Breast epithelium (tissue), 4 donors: ENCODE data around the gene ZNF79. TPM values are rescaled to one million over a fixed set of nuclear protein-coding genes. Genes with fewer than 3 reads are reported as not detected.
"Not testable (repeated sequence)": the region's sequence is repeated elsewhere in the genome, so short reads cannot be mapped to it uniquely, and the experiment has no call there.

Experiments
- DNase-seq, 2 donors: peaks; one replicate each; pipeline ENCODE4 v3.0.0-alpha.2; 2019; ENCODE audit warnings: low spot score in 2 of 2
- H3K27ac ChIP-seq, 2 donors: fragments of 200-600 bp; sonication (generic) in 1 of 2; one replicate each; pipeline ENCODE4 v1.5.1; 2016 to 2019; ENCODE audit warnings: mild to moderate bottlenecking in 1 of 2
- H3K27me3 ChIP-seq, 2 donors: fragments of 200-600 bp; sonication (generic) in 1 of 2; one replicate each; pipeline versions ENCODE4 v1.5.1 to v1.6.0; 2017 to 2019; ENCODE audit warnings: control low read depth in 1 of 2, mild to moderate bottlenecking in 1 of 2
- H3K36me3 ChIP-seq: fragments of 200-600 bp; one replicate; pipeline ENCODE4 v1.5.1; 2019
- H3K4me1 ChIP-seq, 2 donors: fragments of 200-600 bp; sonication (generic); one replicate each; pipeline ENCODE4 v1.5.1; 2016 to 2019; ENCODE audit warnings: control low read depth in 1 of 2
- H3K4me3 ChIP-seq, 3 donors: fragments of 200-600 bp; sonication (generic); 1 replicate in 2 of 3; 2 replicates in 1 of 3; pipeline ENCODE4 v1.5.1; 2016 to 2019; ENCODE audit warnings: mild to moderate bottlenecking in 3 of 3, moderate library complexity in 2 of 3
- H3K9me3 ChIP-seq, 2 donors: fragments of 200-600 bp; sonication (generic) in 1 of 2; one replicate each; pipeline ENCODE4 v1.5.1; 2016 to 2019; ENCODE audit warnings: control low read depth in 1 of 2
- POLR2A ChIP-seq: fragments of 450-650 bp; IDR thresholded peaks from one replicate; pipeline ENCODE4 v1.6.1; 2016; ENCODE audit warnings: antibody characterized with exemption, mild to moderate bottlenecking, moderate library complexity
- POLR2AphosphoS5 ChIP-seq, 3 donors: sonication (generic); formaldehyde crosslinking; IDR thresholded peaks; one replicate each; pipeline ENCODE4 v1.6.1; 2017; ENCODE audit warnings: antibody characterized with exemption in 3 of 3
- intact Hi-C: fragments of 100-400 bp; cut with DNase I; formaldehyde crosslinking; loops from one replicate; pipeline ENCODE4 v1.15.1; 2023; ENCODE audit warnings: low total_unique reads
- total RNA-seq, 3 donors: library from RNA; depleted of rRNA; stranded (reverse); fragments of >200 nt; gene quantifications; one replicate each; pipeline ENCODE4 v1.1.0, GENCODE V29; 2016
- TF ChIP-seq, protein P1 (sequence below), 3 donors: fragments of 450-650 bp; IDR thresholded peaks; one replicate each; pipeline ENCODE4 v1.5.1; 2016 to 2017; ENCODE audit warnings: antibody characterized with exemption in 3 of 3, mild to moderate bottlenecking in 3 of 3, moderate library complexity in 3 of 3

The ZNF79 gene
- total RNA-seq, 3 donors from 2014 or later = 7.7 to 16.7 (median 16.0) TPM

DNA sequence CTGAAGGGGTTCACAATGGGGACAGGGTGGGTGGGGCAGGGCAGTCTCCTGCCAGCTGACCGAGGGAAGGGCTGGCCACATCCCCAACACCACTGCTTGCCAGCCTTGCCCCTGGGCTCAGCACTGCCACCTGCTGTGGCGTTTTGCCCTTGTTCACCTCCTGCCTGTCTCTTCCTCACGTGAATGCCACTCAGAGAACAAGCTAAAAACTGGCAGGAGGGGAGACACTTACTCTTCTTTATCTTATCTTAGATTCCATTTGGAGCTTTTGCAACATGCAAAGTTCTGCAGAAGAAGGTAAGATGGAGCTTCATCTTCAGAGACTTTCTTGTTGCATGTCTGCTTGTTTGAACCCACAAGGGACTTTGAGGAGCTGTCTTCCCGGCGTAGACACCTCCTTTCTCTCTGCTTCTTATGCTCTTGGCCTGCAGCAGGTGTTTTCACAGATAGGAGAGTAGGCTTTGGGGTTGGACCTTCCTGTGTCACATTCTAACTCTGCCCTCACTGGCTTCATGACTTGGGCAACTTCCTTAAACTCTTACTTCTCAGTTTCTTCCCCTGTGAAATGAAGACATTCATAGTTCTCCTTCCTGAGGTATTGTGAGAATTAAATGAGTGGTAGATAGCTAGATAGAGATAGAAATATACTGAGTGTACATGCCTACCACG, 31.3 kb downstream of the ZNF79 start:
- no peak overlapping the region for H3K4me3 ChIP-seq
- H3K36me3 ChIP-seq = no peaks in the 10 kb centered on the region
- no peaks in the 10 kb centered on the region for H3K27me3 ChIP-seq
- DNase-seq = no peak
- intact Hi-C loops = loop anchor here (5.0 to 10.0 kb wide), 2 partner anchors 61 to 838 kb away; partner anchors contain the start of gene SLC2A8
- no peak overlapping the region for H3K27ac ChIP-seq
- H3K9me3 ChIP-seq = no peaks in the 10 kb centered on the region
- H3K4me1 ChIP-seq = peaks cover 0 to 5% of the 10 kb centered on the region in 2 donors
- TF ChIP-seq POLR2A (no peak), POLR2AphosphoS5 (IDR thresholded peaks at IDR 0.05) (no peak)
- TF ChIP-seq, protein P1, sequence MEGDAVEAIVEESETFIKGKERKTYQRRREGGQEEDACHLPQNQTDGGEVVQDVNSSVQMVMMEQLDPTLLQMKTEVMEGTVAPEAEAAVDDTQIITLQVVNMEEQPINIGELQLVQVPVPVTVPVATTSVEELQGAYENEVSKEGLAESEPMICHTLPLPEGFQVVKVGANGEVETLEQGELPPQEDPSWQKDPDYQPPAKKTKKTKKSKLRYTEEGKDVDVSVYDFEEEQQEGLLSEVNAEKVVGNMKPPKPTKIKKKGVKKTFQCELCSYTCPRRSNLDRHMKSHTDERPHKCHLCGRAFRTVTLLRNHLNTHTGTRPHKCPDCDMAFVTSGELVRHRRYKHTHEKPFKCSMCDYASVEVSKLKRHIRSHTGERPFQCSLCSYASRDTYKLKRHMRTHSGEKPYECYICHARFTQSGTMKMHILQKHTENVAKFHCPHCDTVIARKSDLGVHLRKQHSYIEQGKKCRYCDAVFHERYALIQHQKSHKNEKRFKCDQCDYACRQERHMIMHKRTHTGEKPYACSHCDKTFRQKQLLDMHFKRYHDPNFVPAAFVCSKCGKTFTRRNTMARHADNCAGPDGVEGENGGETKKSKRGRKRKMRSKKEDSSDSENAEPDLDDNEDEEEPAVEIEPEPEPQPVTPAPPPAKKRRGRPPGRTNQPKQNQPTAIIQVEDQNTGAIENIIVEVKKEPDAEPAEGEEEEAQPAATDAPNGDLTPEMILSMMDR (IDR thresholded peaks at IDR 0.05) = no peak

DNA sequence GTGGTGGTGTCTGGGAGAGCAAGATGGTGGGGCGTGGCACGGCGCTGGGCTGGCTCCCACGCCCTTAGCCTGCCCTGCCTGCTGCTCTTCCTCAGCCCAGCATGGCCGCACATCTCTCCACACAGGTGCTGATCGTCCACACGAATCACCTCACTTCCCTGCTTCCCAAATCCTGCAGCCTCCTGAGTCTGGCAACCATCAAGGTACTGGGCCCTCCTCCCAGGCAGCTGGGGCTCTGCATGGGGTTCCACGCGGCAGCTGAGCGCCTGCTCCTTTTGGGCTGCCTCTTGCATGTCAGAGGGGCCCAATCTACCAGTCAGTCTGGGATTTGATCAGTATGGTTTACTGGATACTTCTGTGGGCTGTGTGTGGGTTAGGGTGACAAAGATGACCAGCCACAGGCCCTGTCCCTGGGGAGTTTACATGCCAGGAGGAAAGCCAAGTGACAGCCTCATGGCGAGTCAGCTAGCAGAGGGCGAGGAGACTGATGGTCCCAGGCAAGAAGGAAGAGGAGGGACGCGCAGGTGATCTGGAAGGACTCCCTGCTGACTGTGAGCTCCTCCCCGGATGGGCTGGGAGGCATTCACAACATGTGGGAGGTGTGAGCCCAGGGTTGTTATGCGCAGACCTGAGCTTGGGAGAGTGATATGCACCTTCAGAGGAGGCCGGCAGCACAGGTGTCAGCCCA, 33.2 kb downstream of the ZNF79 start:
- TF ChIP-seq, protein P1 (IDR thresholded peaks at IDR 0.05) = no peak
- no peak for TF ChIP-seq POLR2AphosphoS5 (IDR thresholded peaks at IDR 0.05)
- no peak for TF ChIP-seq POLR2A
- intact Hi-C loops = loop anchor here (5.0 to 10.0 kb wide), 2 partner anchors 63 to 840 kb away; partner anchors contain the start of gene SLC2A8
- H3K36me3 ChIP-seq = peaks cover 7% of the 10 kb centered on the region
- peaks cover 0 to 5% of the 10 kb centered on the region in 2 donors for H3K4me1 ChIP-seq
- no peaks in the 10 kb centered on the region for H3K27me3 ChIP-seq
- no peak for DNase-seq
- H3K9me3 ChIP-seq = no peaks in the 10 kb centered on the region
- H3K4me3 ChIP-seq = no peak overlapping the region
- H3K27ac ChIP-seq = no peak overlapping the region

DNA sequence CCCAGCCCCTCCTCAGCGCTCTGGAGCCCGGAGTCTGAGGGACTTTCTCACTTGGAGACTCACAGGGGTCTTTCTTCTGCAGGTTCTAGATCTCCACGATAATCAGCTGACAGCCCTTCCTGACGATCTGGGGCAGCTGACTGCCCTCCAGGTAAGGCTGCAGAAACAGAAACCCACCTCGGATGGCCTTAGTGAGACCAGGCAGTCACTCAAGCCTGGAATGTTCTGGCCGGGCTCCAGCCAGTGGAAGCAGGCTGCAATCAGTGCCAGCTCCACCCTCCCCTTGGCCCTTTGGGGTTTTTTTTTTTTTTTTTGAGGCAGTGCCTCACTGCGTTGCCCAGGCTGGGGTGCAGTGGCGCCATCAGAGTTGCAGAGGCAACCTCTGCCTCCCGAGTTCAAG, 34.7 kb downstream of the ZNF79 start:
- no peak for TF ChIP-seq POLR2A
- no peak for TF ChIP-seq POLR2AphosphoS5 (IDR thresholded peaks at IDR 0.05)
- TF ChIP-seq, protein P1 (IDR thresholded peaks at IDR 0.05) = no peak
- Histone ChIP-seq H3K4me1 (no peaks in the 10 kb centered on the region), H3K9me3 (no peaks in the 10 kb centered on the region), H3K36me3 (peaks cover 7% of the 10 kb centered on the region), H3K4me3 (no peak overlapping the region), H3K27ac (no peak overlapping the region), H3K27me3 (no peaks in the 10 kb centered on the region)
- intact Hi-C loops = loop anchor here (5.0 to 10.0 kb wide), 2 partner anchors 64 to 842 kb away; partner anchors contain the start of gene SLC2A8
- no peak for DNase-seq

DNA sequence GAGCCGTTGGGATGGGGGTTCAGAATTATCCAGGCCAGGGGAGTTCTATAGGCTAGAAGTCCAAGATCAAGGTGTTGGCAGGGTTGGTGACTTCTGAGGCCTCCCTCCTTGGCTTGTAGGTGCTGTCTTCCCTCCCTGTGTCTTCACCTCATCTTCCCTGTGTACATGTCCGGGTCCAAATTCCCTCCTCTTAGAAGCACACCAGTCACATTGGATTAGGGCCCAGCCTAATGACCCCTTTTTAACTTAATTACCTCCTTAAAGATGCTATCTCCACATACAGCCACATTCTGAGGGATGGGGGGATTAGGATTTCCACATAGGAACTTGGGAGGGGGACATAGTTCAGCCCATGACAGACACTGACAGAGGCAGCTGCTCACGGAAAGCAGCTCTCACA, 39.2 kb downstream of the ZNF79 start:
- H3K9me3 ChIP-seq = no peaks in the 10 kb centered on the region
- peaks cover 7% of the 10 kb centered on the region for H3K36me3 ChIP-seq
- intact Hi-C loops = no loop called here
- no peaks in the 10 kb centered on the region for H3K4me1 ChIP-seq
- H3K27me3 ChIP-seq = no peaks in the 10 kb centered on the region
- H3K4me3 ChIP-seq = no peak overlapping the region
- no peak for TF ChIP-seq POLR2A
- TF ChIP-seq POLR2AphosphoS5 (IDR thresholded peaks at IDR 0.05) = no peak
- TF ChIP-seq, protein P1 (IDR thresholded peaks at IDR 0.05) = no peak
- no peak overlapping the region for H3K27ac ChIP-seq
- no peak for DNase-seq

DNA sequence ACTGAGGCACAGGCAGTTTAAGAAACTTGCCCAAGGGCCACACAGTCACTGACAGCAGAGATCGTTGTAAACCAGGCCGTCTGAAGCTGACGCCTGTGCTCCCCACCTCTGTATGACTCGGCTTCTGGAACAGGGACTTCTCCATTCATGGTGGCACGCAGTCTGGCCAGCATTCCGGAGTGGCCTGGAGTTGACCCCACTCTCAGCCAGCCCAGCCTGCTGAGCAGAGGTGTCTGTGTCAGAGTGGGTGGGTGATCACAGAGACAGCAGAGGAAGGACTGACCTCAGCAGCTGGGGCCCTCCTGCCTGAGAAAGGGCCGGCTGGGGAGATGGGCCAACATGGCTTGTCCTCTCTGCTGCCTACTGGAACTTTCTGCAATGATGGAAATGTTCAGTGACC, 39.7 kb downstream of the ZNF79 start:
- Histone ChIP-seq H3K36me3 (peaks cover 7% of the 10 kb centered on the region), H3K27me3 (no peaks in the 10 kb centered on the region), H3K9me3 (no peaks in the 10 kb centered on the region), H3K4me1 (no peaks in the 10 kb centered on the region), H3K27ac (no peak overlapping the region), H3K4me3 (no peak overlapping the region)
- TF ChIP-seq, protein P1 (IDR thresholded peaks at IDR 0.05) = no peak
- TF ChIP-seq POLR2AphosphoS5 (IDR thresholded peaks at IDR 0.05) = no peak
- no peak for TF ChIP-seq POLR2A
- intact Hi-C loops = no loop called here
- DNase-seq = no peak

DNA sequence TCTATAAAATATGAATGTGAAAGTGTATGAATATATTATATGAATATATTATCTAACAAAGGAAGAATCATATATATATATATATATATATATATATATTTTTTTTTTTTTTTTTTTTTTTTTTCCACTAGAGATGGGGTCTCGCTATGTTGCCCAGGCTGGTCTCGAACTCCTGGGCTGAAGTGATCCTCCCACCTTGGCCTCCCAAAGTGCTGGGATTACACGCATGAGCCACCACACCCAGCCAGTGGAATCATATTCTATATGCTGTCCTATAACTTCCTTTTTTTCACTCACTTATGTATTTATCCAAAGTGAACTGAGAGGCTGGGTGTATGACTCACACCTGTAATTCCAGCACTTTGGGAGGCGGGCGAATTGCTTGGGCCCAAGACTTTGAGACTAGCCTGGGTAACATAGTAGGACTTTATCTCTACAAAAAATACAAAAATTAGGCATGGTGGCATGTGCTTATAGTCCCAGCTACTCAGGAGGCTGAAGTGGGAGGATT, 42.3 kb downstream of the ZNF79 start:
- H3K4me3 ChIP-seq, H3K27ac ChIP-seq, H3K4me1 ChIP-seq, H3K36me3 ChIP-seq, H3K27me3 ChIP-seq, DNase-seq, H3K9me3 ChIP-seq, intact Hi-C loops: not testable (repeated sequence)
